ENCODE measurements around the gene FDX2. TPM values are rescaled to one million over a fixed set of nuclear protein-coding genes. Genes with fewer than 3 reads are reported as not detected.

Gene FDX2
- polyA plus RNA-seq, 4 donors = 12.7 to 25.3 (median 15.8) TPM

DNA sequence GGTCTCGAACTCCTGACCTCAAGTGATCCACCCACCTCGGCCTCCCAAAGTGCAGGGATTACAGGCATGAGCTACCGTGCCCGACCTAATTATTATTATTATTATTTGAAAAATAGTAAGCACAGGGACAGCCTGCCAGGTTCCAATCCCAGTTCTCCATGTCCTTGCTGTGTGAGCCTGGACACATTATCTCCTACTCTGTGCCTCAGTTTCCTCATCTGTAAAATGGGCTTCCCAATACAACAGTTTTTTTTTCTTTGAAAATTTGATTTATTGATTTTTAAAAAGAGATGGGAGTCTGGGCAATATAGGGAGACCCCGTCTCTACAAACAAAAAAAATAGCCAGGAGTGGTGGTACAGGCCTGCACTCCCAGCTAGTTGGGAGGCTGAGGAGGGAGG, 9.5 kb downstream of the FDX2 start:
- DNase-seq (ENCODE audit: low read depth in 4 of 4, low spot score in 3 of 4) = no peak

DNA sequence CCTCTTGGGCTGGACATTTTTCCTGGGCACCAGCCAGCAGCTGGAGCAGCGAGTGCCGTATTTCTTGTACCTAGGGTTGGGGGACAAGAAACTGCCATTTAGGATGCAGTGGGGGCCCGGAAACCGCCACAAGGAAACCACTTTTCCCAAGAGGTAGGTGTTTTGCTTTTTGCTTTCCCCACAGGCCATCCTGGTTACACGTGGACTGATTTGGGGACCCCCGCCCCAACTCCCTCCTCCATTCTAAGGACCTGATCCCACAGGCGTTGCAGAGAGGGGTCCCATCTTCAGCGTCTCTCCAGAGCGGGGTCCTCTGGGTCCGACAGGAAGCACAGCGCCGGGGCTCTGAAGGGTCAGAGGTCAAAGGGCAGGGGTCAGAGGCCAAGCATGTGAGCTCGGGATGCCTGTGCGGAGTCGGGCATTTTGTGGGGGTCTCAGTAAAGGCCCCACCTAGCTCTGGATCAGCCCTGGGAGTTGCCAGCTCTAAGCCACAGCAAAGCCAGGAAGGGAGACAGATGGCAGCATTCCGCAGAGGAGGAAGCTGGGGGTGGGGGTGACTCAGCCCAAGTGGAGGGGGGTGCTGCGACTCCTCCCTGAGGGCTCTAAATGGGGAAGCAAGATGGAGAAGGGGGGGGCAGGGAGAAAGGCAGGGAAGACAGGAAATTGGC, 10.5 kb downstream of the FDX2 start:
- no peak for DNase-seq (ENCODE audit: low read depth in 4 of 4, low spot score in 3 of 4)

DNA sequence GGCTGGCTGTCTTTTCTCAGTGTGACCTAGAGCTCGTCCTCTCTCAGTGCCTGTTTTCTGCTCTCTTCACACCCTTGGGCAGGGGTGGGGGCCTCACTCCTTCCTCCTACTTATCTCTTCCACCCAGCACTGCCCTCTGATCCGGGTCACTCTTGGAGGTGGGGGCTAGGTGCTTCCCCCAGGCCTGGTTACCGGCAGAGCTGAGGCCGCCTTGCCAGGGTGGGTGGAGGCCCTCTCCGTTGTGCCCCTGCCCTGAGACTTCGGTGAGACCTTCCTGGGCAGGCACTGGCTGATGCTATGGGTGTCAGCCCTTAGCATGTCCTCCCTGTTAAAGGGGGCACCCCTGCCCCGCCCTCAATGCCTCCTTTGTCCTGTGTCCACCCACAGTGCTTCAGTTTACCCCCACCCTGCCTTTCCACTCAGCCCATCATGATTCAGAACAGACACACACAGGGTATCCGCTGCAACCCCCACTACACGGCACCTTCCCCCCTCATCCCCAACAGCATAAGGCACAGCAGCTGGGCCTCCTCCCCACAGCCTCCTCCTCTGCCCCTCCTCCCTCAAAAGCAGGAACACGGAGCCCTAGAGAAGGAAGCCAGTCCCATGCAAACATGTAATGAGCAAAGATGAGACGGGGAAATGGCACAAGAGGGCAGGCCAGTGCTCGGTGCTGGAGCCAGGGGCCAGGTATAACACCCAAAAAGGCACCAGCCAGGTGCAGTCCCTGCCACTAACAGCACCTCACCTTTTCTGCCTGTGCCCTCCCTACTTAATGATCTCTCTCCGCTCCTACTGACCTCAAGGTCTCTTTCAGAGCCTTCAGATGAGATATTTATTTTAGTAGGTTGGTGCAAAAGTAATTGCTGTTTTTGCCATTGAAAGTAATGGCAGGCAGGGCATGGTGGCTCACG, 16.0 kb downstream of the FDX2 start:
- DNase-seq (ENCODE audit: low read depth in 4 of 4, low spot score in 3 of 4) = no peak

GRCh38 chr19:10295847-10296591, 19.8 kb downstream of the FDX2 start:
- no peak for DNase-seq (ENCODE audit: low read depth in 4 of 4, low spot score in 3 of 4)

DNA sequence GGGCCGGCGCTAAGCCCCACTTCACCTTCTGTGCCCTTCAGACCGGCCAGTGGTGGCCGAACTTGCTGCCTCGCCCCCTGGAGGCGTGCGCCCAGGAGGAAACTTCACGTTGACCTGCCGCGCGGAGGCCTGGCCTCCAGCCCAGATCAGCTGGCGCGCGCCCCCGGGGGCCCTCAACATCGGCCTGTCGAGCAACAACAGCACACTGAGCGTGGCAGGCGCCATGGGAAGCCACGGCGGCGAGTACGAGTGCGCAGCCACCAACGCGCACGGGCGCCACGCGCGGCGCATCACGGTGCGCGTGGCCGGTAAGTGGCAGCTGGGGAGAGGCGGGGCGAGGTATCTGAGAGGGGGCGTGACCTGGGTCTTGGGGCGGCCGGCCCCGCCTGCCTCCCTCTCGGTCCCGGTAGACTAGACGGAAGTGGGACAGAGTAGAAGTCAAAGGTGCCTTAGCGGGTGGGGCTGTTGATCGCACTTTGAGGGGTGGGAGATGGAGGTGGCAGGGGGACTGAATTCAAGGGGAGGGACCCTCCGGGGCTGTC, 20.4 kb downstream of the FDX2 start:
- no peak for DNase-seq (ENCODE audit: low read depth in 4 of 4, low spot score in 3 of 4)

- DNase-seq (ENCODE audit: low read depth in 4 of 4, low spot score in 3 of 4) = no peak
Observed at GRCh38 chr19:10294368-10294697, 21.5 kb downstream of the FDX2 start.

DNA sequence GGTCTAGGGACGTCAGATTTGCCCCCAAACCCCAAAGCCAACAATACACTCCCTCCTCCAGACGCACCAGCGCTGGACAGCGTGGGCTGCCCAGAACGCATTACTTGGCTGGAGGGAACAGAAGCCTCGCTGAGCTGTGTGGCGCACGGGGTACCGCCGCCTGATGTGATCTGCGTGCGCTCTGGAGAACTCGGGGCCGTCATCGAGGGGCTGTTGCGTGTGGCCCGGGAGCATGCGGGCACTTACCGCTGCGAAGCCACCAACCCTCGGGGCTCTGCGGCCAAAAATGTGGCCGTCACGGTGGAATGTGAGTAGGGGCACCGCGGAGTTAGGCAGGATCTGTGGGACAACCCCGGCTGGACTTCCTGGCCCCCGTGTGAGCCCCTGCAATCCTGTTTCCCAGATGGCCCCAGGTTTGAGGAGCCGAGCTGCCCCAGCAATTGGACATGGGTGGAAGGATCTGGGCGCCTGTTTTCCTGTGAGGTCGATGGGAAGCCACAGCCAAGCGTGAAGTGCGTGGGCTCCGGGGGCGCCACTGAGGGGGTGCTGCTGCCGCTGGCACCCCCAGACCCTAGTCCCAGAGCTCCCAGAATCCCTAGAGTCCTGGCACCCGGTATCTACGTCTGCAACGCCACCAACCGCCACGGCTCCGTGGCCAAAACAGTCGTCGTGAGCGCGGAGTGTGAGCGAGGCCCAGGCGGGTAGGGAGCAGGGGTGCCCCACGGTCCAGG, 22.0 kb downstream of the FDX2 start:
- DNase-seq (ENCODE audit: low read depth in 4 of 4, low spot score in 3 of 4) = no peak

- no peak for DNase-seq (ENCODE audit: low read depth in 4 of 4, low spot score in 3 of 4)
Observed at GRCh38 chr19:10292789-10293636, 22.8 kb downstream of the FDX2 start.

DNA sequence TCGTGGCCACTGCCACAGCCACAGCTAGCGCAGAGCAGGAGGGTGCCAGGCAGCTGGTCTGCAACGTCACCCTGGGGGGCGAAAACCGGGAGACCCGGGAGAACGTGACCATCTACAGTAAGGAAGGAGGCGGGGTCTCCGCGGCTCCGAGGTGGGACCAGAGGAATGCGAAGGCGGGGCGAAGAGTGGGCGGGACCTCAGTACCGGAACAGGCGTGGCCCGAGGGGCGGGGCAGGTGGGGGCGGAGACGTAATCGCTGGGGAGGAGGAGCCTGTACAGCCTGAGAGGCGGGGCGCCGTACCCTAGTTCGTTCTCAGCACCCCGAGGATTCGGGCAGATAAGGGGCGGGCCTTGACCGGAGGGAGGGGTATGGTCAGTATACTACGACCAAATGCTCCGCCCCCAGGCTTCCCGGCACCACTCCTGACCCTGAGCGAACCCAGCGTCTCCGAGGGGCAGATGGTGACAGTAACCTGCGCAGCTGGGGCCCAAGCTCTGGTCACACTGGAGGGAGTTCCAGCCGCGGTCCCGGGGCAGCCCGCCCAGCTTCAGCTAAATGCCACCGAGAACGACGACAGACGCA, 23.5 kb downstream of the FDX2 start:
- no peak for DNase-seq (ENCODE audit: low read depth in 4 of 4, low spot score in 3 of 4)

DNA sequence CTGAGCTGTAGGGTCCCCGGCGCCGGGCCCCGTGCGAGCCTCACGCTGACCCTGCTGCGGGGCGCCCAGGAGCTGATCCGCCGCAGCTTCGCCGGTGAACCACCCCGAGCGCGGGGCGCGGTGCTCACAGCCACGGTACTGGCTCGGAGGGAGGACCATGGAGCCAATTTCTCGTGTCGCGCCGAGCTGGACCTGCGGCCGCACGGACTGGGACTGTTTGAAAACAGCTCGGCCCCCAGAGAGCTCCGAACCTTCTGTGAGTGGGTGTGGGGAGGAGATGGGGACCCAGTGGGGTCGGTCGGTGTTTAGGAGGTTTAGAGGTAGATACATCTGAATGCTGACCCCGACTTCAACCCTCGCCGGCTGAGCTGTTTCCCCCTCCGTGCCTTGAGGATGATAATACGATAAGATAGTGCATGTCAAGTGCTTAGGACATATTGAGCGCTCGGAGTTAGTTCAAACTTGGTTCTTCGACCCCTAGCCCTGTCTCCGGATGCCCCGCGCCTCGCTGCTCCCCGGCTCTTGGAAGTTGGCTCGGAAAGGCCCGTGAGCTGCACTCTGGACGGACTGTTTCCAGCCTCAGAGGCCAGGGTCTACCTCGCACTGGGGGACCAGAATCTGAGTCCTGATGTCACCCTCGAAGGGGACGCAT, 24.1 kb downstream of the FDX2 start:
- no peak for DNase-seq (ENCODE audit: low read depth in 4 of 4, low spot score in 3 of 4)

DNA sequence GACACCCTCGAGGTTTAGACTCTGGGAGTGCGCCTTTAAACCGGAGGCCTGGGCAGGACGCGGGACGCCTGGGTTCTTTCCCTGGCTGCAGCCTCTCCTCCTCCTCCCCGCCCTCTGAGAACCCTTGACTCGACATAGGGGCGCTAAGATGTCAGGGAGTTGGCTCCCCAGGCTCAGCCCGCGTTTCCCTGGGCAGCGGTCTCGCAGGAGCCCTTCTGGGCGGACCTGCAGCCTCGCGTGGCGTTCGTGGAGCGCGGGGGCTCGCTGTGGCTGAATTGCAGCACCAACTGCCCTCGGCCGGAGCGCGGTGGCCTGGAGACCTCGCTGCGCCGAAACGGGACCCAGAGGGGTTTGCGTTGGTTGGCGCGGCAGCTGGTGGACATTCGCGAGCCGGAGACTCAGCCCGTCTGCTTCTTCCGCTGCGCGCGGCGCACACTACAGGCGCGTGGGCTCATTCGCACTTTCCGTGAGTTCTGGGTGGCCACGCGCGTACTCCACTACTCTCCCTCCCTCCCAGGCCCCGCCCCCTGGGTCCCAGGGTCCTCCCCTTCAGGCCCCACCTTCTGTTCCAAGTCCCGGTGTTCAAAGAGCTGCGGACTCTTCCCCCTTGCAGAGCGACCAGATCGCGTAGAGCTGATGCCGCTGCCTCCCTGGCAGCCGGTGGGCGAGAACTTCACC, 24.8 kb downstream of the FDX2 start:
- DNase-seq (ENCODE audit: low read depth in 4 of 4, low spot score in 3 of 4) = no peak

GRCh38 chr19:10290357-10290875, 25.4 kb downstream of the FDX2 start:
- DNase-seq (ENCODE audit: low read depth in 4 of 4, low spot score in 3 of 4) = no peak

DNA sequence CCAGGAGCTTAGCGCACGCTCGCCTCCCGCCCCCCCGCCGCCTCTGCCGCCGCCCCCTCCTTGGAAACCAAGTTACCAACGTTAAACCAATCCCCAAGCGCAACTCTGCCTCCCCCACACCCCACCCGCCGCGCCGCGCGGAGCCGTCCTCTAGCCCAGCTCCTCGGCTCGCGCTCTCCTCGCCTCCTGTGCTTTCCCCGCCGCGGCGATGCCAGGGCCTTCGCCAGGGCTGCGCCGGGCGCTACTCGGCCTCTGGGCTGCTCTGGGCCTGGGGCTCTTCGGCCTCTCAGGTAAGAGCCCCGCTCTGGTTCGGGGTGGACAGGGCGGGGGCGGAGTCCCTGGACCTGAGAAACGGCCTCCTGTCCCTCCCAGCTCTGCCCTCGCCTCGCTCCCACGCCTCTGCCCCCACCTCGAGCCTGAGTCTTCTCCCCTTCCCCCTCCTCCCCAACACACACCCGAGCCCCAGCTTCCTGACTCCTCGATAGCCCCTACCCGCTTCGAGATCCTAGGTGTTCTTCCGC, 25.9 kb downstream of the FDX2 start, which contains the start of gene ICAM5:
ICAM5 (plus strand) TSS at position 117 of the 521 bp plus-strand sequence; CDS start at position 209, 92 bp downstream.
- no peak for DNase-seq (ENCODE audit: low read depth in 4 of 4, low spot score in 3 of 4)

- DNase-seq (ENCODE audit: low read depth in 4 of 4, low spot score in 3 of 4) = no peak
Observed at GRCh38 chr19:10289167-10289835, 26.5 kb downstream of the FDX2 start.

- DNase-seq (ENCODE audit: low read depth in 4 of 4, low spot score in 3 of 4) = no peak
Observed at GRCh38 chr19:10288662-10289166, 27.1 kb downstream of the FDX2 start.

DNA sequence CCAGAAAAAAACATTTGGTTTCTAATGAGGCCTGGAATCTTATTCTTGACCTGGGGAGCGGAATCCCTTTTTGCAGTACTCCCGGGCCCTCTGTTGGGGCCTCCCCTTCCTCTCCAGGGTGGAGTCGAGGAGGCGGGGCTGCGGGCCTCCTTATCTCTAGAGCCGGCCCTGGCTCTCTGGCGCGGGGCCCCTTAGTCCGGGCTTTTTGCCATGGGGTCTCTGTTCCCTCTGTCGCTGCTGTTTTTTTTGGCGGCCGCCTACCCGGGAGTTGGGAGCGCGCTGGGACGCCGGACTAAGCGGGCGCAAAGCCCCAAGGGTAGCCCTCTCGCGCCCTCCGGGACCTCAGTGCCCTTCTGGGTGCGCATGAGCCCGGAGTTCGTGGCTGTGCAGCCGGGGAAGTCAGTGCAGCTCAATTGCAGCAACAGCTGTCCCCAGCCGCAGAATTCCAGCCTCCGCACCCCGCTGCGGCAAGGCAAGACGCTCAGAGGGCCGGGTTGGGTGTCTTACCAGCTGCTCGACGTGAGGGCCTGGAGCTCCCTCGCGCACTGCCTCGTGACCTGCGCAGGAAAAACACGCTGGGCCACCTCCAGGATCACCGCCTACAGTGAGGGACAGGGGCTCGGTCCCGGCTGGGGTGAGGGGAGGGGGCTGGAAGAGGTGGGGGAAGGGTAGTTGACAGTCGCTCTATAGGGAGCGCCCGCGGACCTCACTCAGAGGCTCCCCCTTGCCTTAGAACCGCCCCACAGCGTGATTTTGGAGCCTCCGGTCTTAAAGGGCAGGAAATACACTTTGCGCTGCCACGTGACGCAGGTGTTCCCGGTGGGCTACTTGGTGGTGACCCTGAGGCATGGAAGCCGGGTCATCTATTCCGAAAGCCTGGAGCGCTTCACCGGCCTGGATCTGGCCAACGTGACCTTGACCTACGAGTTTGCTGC, 28.7 kb downstream of the FDX2 start, which contains the start of gene ICAM4:
ICAM4 (plus strand) TSS at position 153 of the 935 bp plus-strand sequence; CDS start at position 211, 58 bp downstream.
- peak in 3 of 4 donors; percentile 58 to 73 (median 62) for DNase-seq (ENCODE audit: low read depth in 4 of 4, low spot score in 3 of 4)
